ENCODE results near the gene BBX.

DNA sequence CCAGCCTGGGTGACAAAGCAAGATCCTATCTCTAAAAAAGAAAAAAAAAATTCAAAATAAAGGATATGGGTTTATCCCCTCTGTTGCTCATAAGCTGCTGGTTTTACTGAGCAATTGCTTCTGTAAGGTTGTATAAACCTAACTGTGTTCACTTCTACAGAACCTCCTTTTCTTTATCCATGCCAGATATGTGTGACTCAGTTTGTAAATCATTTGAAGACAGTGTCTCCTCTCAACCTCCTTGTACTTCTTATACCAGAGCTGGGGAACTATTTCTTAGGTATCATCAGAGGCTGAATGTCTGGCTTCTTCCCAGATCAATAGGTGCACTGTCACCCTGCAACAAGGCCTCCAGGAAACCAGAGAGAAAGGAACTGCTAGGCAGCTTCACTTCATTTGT is 294.3 kb downstream of the BBX start:
- TF ChIP-seq, protein P1, sequence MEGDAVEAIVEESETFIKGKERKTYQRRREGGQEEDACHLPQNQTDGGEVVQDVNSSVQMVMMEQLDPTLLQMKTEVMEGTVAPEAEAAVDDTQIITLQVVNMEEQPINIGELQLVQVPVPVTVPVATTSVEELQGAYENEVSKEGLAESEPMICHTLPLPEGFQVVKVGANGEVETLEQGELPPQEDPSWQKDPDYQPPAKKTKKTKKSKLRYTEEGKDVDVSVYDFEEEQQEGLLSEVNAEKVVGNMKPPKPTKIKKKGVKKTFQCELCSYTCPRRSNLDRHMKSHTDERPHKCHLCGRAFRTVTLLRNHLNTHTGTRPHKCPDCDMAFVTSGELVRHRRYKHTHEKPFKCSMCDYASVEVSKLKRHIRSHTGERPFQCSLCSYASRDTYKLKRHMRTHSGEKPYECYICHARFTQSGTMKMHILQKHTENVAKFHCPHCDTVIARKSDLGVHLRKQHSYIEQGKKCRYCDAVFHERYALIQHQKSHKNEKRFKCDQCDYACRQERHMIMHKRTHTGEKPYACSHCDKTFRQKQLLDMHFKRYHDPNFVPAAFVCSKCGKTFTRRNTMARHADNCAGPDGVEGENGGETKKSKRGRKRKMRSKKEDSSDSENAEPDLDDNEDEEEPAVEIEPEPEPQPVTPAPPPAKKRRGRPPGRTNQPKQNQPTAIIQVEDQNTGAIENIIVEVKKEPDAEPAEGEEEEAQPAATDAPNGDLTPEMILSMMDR (IDR thresholded peaks at IDR 0.05): no peak
- TF ChIP-seq EP300 (IDR thresholded peaks at IDR 0.05): no peak
- no peak for TF ChIP-seq POLR2A (IDR thresholded peaks at IDR 0.05)
- TF ChIP-seq POLR2AphosphoS5 (IDR thresholded peaks at IDR 0.05): no peak
